Heart right ventricle (tissue), 16 donors: ENCODE results near the gene NEO1. TPM values are rescaled to one million over a fixed set of nuclear protein-coding genes. Genes with fewer than 3 reads are reported as not detected.
A peak's percentile ranks its signal among the peaks of the same experiment; 100 is the strongest.

ENCODE experiments used
- ATAC-seq, 8 donors: fragments of 200-7000 bp; cut with Tn5 transposase; one replicate each; pipeline ENCODE4 v1.9.1; 2020; ENCODE audit warnings: mild to moderate bottlenecking in 8 of 8, moderate library complexity in 8 of 8, moderate number of reproducible peaks in 1 of 8
- DNase-seq, 2 donors: peaks; one replicate each; pipeline ENCODE4 v3.0.0-alpha.2; 2020
- H3K27ac ChIP-seq, 10 donors: fragments of 200-600 bp; sonication (generic) in 2 of 10; one replicate each; pipeline versions ENCODE4 v1.5.0 to v1.8.0; 2020 to 2022; ENCODE audit warnings: mild to moderate bottlenecking in 3 of 10
- H3K27me3 ChIP-seq, 7 donors: fragments of 200-600 bp; one replicate each; pipeline ENCODE4 v1.8.0; 2021 to 2022; ENCODE audit warnings: mild to moderate bottlenecking in 2 of 7
- H3K36me3 ChIP-seq, 9 donors: fragments of 200-600 bp; sonication (generic) in 1 of 9; one replicate each; pipeline versions ENCODE4 v1.5.0 to v1.8.0; 2020 to 2022; ENCODE audit warnings: mild to moderate bottlenecking in 2 of 9
- H3K4me1 ChIP-seq, 9 donors: fragments of 200-600 bp; sonication (generic) in 1 of 9; one replicate each; pipeline versions ENCODE4 v1.5.0 to v1.8.0; 2020 to 2022; ENCODE audit warnings: mild to moderate bottlenecking in 4 of 9
- H3K4me3 ChIP-seq, 10 donors: fragments of 200-600 bp; sonication (generic) in 2 of 10; one replicate each; pipeline versions ENCODE4 v1.5.0 to v1.8.0; 2020 to 2022; ENCODE audit warnings: mild to moderate bottlenecking in 7 of 10, moderate library complexity in 2 of 10
- H3K9me3 ChIP-seq, 11 donors: fragments of 200-600 bp in 10 of 11; sonication (generic) in 2 of 11; one replicate each; pipeline versions ENCODE4 v1.5.0 to v1.8.0; 2013 to 2022; ENCODE audit warnings: mild to moderate bottlenecking in 2 of 11, control low read depth in 1 of 11, moderate library complexity in 1 of 11
- CTCF ChIP-seq, 9 donors: fragments of 200-600 bp; sonication (generic) in 2 of 9; IDR thresholded peaks; one replicate each; pipeline versions ENCODE4 v1.5.0 to v1.8.0; 2021 to 2022; ENCODE audit warnings: antibody characterized with exemption in 9 of 9, mild to moderate bottlenecking in 5 of 9, moderate library complexity in 1 of 9
- WGBS, 2 donors: extraction: QIAGEN DNeasy Blood & Tissue Kit; methylation state at CpG; one replicate each; pipeline ENCODE4 v1.1.7; 2013; ENCODE audit warnings: inconsistent platforms in 1 of 2; 5-methylcytosine and 5-hydroxymethylcytosine counted together
- intact Hi-C, 10 donors: fragments of 100-400 bp; cut with DNase I; formaldehyde crosslinking; loops; one replicate each; pipeline versions ENCODE4 v1.11.1 to v1.14.2; 2022
- polyA plus RNA-seq, 2 donors: library from polyadenylated mRNA; stranded (reverse); fragments of 200-250 nt; gene quantifications; one replicate each; pipeline ENCODE4 v1.2.3, GENCODE V29; 2013
- total RNA-seq, 10 donors: library from RNA; stranded (reverse); fragmentation: NEBNext Ultra II Directional in 3 of 10; extraction: Animal tissue kit (Norgen Biotek cat#: 25700) in 3 of 10; gene quantifications; one replicate each; pipeline versions ENCODE4 v1.2.1 to v1.2.4, GENCODE V29; 2021 to 2023
- donor health status: Arrhythmogenic right ventricular cardiomyopathy.
- donor health status: ischemic (EF 13 %, LVEDD 7.1; RV severe dilation, severe dysfunction).
- donor health status: healthy with polysubstance abuse.
- donor health status: DM: no; HTN: yes; CAD: no.
- donor health status: DM: no; HTN: no; CAD: no.
- donor health status: ischemic (EF 25% LVEDD 6.9; RV normal size, moderate dysfunction).
- donor health status: ischemic (EF 25% LVEDD 5.7; RV mildly dilated, moderate dysfunction).
- donor health status: healthy.
- donor health status: DM: yes; HTN: yes; CAD: no.
- donor health status: Ischemic cardiomyopathy.
- donor health status: ischemic (EF 35%, LVEDD 5.7; RV mildly dilated, moderate dysfunction).
- donor health status: nonischemic (EF 11% LVEDD 7.7; RV severe dilation, severe dysfunction).
- donor health status: DM: yes; HTN: yes; CAD: no.
- donor health status: PGD.
- donor health status: ischemic (EF 29% LVEDD 5.4; RV normal size, mild dysfunction).
- donor health status: nonischemic (EF 23%, LVEDD 6.1; RV moderate dilation, normal function).

NEO1 gene
- total and polyA plus RNA-seq, 12 donors = 3.4 to 16.9 (median 11.6) TPM

DNA sequence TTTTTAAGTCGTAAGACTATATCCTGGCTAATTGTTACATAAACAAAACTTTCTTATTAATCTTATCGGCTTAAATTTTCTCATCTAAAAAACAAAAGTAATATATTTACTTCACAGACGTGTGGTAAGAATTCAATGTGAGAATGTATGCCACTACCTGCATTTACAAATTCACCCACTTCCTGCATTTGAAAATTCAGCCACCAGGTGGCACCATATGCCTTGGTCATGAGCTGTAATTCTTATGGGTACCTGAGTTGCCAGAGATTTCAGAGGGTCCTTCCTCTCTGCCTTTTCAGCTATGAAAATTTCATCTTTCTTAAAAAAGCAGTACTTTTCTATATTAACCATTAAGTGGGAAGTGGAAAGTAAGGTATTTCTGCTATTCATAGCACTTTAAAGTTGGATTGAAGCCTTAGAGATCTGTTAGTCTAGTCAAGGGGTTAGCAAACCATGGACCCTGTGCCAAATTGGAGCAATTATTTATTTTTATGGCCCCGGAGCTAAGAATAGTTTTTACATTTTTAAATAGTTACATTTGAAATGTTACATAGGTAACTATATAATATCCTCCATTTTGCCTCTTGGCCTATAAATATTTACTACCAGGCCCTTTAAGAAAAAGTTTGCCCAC lies 188.7 kb downstream of the NEO1 start:
- Histone ChIP-seq H3K27ac (no peak overlapping the region), H3K27me3 (no peaks in the 10 kb centered on the region), H3K9me3 (no peaks in the 10 kb centered on the region), H3K36me3 (peaks cover 0 to 22% (median 0%) of the 10 kb centered on the region in 9 donors), H3K4me3 (no peak overlapping the region), H3K4me1 (peaks cover 0 to 12% (median 0%) of the 10 kb centered on the region in 9 donors)
- intact Hi-C loops = loop anchor here in 4 of 10 donors (1.0 to 5.0 kb wide), 4 partner anchors 32 to 461 kb away; no protein-coding TSS in a partner anchor
- peak in 1 of 2 donors; percentile 67 for DNase-seq
- peak; percentile 70 to 94 (median 88) for TF ChIP-seq CTCF (IDR thresholded peaks at IDR 0.05)
- peak in 2 of 8 donors; percentile 51 to 61 for ATAC-seq
- WGBS, 2 donors = 35 to 44% methylated on average over 4 of the region's 4 CpGs

DNA sequence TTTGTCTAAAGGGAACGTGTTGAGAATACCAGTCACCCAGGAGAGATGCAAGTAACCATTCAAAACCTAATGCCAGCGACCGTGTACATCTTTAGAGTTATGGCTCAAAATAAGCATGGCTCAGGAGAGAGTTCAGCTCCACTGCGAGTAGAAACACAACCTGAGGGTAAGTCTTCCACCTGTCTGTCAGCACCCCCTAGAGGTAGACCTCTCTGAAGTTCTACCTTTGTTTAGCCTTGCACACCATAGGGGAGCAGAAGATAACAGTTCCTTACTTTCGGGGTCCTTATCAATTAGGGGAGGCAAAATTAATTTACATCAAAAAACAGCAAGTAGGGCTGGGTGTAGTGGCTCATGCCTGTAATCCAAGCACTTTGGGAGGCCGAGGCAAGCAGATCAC lies 192.1 kb downstream of the NEO1 start:
- H3K4me1 ChIP-seq = no peaks in the 10 kb centered on the region
- peak in 3 of 9 donors; percentile 11 to 21 (median 15) for TF ChIP-seq CTCF (IDR thresholded peaks at IDR 0.05)
- H3K4me3 ChIP-seq = no peak overlapping the region
- H3K27me3 ChIP-seq = no peaks in the 10 kb centered on the region
- DNase-seq (no peak), ATAC-seq (no peak)
- WGBS, 2 donors = 89% methylated on average over 6 of the region's 6 CpGs
- no peak overlapping the region for H3K27ac ChIP-seq
- peaks cover 0 to 15% (median 0%) of the 10 kb centered on the region in 9 donors for H3K36me3 ChIP-seq
- intact Hi-C loops = loop anchor here in 2 of 10 donors (5.0 kb wide), 2 partner anchors 393 to 458 kb away; no protein-coding TSS in a partner anchor
- no peaks in the 10 kb centered on the region for H3K9me3 ChIP-seq

- Histone ChIP-seq H3K4me3 (no peak overlapping the region), H3K27ac (no peak overlapping the region), H3K36me3 (peaks cover 0 to 20% (median 0%) of the 10 kb centered on the region in 9 donors), H3K27me3 (no peaks in the 10 kb centered on the region), H3K4me1 (no peaks in the 10 kb centered on the region), H3K9me3 (no peaks in the 10 kb centered on the region)
- no peak for TF ChIP-seq CTCF (IDR thresholded peaks at IDR 0.05)
- DNase-seq = no peak
- no peak for ATAC-seq
- intact Hi-C loops = no loop called here
Observed at GRCh38 chr15:73246439-73246838, 194.2 kb downstream of the NEO1 start.

DNA sequence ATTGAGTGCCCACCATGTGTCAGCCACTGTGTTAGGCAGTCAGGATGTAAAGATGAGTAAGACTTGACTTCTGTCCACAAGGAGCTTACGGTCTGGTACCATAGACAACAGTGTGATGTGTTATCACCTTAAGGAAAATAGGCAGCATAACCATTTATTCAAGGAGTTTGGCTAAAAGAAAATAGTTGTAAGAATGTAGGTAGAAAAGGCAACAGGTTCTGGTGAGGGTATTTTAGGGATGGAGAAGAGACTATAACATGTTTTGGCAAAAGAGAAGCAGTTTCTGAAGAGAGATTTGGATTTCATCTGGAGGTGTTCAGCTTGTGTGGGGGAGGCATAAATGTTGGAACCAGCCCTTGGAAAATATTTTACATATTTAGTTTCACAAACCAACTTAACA lies 194.6 kb downstream of the NEO1 start:
- TF ChIP-seq CTCF (IDR thresholded peaks at IDR 0.05) = no peak
- H3K9me3 ChIP-seq = no peaks in the 10 kb centered on the region
- H3K4me3 ChIP-seq = no peak overlapping the region
- intact Hi-C loops = no loop called here
- ATAC-seq (no peak), DNase-seq (no peak)
- no peak overlapping the region for H3K27ac ChIP-seq
- 97 to 100% methylated on average over 1 of the region's 1 CpG for WGBS, 2 donors
- no peaks in the 10 kb centered on the region for H3K4me1 ChIP-seq
- H3K36me3 ChIP-seq = peaks cover 0 to 20% (median 0%) of the 10 kb centered on the region in 9 donors
- no peaks in the 10 kb centered on the region for H3K27me3 ChIP-seq
